Body of pancreas (tissue), 4 donors: ENCODE results near the gene MYOG. TPM values are rescaled to one million over a fixed set of nuclear protein-coding genes. Genes with fewer than 3 reads are reported as not detected.

ENCODE experiments used
- ATAC-seq: fragments of 150-250 bp; one replicate; pipeline ENCODE4 v1.9.1; 2016
- DNase-seq, 4 donors: peaks; one replicate each; pipeline ENCODE4 v3.0.0-alpha.2; 2019
- H3K27ac ChIP-seq, 4 donors: fragments of 200-600 bp; sonication (generic); 1 replicate in 3 of 4; 2 replicates in 1 of 4; pipeline versions ENCODE4 v1.5.1 to v1.6.1; 2016 to 2019; ENCODE audit warnings: mild to moderate bottlenecking in 1 of 4, mixed read lengths in 1 of 4, moderate library complexity in 1 of 4
- H3K27me3 ChIP-seq, 2 donors: fragments of 200-600 bp; sonication (generic); one replicate each; pipeline ENCODE4 v1.6.0; 2016; ENCODE audit warnings: mild to moderate bottlenecking in 1 of 2
- H3K36me3 ChIP-seq, 2 donors: fragments of 200-600 bp; sonication (generic); replicated peaks in 1 of 2; 2 replicates each; pipeline ENCODE4 v1.5.1; 2016; ENCODE audit warnings: low read depth in 2 of 2; ENCODE audit not compliant: insufficient read depth in 1 of 2
- H3K4me1 ChIP-seq: fragments of 200-600 bp; sonication (generic); one replicate; pipeline ENCODE4 v1.6.0; 2016
- H3K4me3 ChIP-seq, 2 donors: fragments of 200-600 bp; sonication (generic); 1 replicate in 1 of 2; 2 replicates in 1 of 2; pipeline ENCODE4 v1.5.1; 2016 to 2019
- H3K9me3 ChIP-seq, 3 donors: fragments of 200-600 bp; sonication (generic); 1 replicate in 2 of 3; 2 replicates in 1 of 3; pipeline ENCODE4 v1.5.1; 2016
- CTCF ChIP-seq, 7 experiments: fragments of 450-650 bp in 4 of 7; fragments of 200-600 bp in 3 of 7; sonication (generic) in 3 of 7; IDR thresholded peaks; one replicate each; pipeline ENCODE4 v1.5.1; 2016 to 2019; ENCODE audit warnings: antibody characterized with exemption in 7 of 7
- POLR2A ChIP-seq, 3 donors: fragments of 450-650 bp; IDR thresholded peaks; one replicate each; pipeline ENCODE4 v1.6.1; 2016; ENCODE audit warnings: antibody characterized with exemption in 3 of 3, mild to moderate bottlenecking in 2 of 3
- WGBS, 2 donors: methylation state at CpG; one replicate each; pipeline ENCODE4 v1.1.5; 2017; 5-methylcytosine and 5-hydroxymethylcytosine counted together
- intact Hi-C: fragments of 100-400 bp; cut with DNase I; formaldehyde crosslinking; loops from one replicate; pipeline ENCODE4 v1.15.1; 2023
- total RNA-seq, 2 donors: library from RNA; depleted of rRNA; stranded (reverse); fragments of >200 nt; gene quantifications; one replicate each; pipeline ENCODE4 v1.1.0, GENCODE V29; 2016

MYOG gene
- total RNA-seq, 2 donors from 2014 or later, result not detected

- intact Hi-C loops, result no loop called here
- H3K27me3 ChIP-seq, result no peaks in the 10 kb centered on the region
- no peak overlapping the region for H3K4me3 ChIP-seq
- H3K4me1 ChIP-seq, result peaks cover 29% of the 10 kb centered on the region
- TF ChIP-seq CTCF (IDR thresholded peaks at IDR 0.05), result no peak
- no peak for TF ChIP-seq POLR2A (IDR thresholded peaks at IDR 0.05)
- DNase-seq, result no peak
- no peak for ATAC-seq
- no peak overlapping the region for H3K27ac ChIP-seq
- no peaks in the 10 kb centered on the region for H3K36me3 ChIP-seq
- 78 to 80% methylated on average over 1 to 2 of the region's 2 CpGs for WGBS, 2 donors
- H3K9me3 ChIP-seq, result no peaks in the 10 kb centered on the region
Measured at GRCh38 chr1:203122159-203122558, 36.3 kb upstream of the MYOG start.

DNA sequence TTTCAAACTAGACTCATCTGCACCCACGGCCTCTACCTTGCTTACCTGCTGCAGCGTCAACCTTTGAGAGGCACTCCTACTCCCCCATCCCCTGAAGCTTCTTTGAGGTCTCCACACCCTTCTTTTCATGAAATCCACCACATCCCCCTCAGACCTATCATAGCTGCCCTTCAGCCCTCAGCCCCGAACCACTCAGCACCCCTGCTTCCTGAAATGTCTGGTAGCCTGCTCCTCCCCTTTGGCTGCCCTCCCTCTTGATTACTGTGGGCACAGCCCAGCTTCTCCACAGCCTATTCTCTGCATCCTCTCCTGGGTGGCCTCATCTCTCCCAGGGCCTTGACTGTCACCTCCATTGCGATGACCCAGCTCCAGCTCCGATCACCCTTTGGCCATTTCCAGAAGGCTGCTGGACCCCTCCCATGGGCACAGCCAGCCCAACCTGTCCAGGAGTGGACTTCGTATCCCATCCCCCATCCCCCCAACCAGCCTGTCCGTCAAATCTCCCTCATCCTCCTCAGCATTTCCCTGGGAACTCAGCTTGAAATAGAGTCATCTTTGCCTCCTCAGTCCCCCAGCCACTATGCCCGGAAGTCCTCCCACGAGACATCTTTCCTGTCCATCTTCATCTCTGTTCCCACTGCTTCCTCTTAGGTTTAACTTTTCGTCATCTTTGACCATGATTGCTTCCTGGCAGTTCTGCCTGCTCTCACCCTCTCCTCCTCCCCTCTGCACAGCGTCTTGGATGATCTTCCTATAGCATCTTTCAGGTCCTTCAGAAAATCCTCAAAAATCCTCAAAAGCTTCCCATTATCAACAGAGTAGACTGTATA, 35.6 kb upstream of the MYOG start:
- 60 to 62% methylated on average over 11 of the region's 11 CpGs for WGBS, 2 donors
- peaks cover 21% of the 10 kb centered on the region for H3K4me1 ChIP-seq
- no peaks in the 10 kb centered on the region for H3K9me3 ChIP-seq
- DNase-seq, result no peak
- TF ChIP-seq POLR2A (IDR thresholded peaks at IDR 0.05) (no peak), CTCF (IDR thresholded peaks at IDR 0.05) (no peak)
- H3K36me3 ChIP-seq, result no peaks in the 10 kb centered on the region
- no peaks in the 10 kb centered on the region for H3K27me3 ChIP-seq
- no peak overlapping the region for H3K27ac ChIP-seq
- no peak for ATAC-seq
- no peak overlapping the region for H3K4me3 ChIP-seq
- intact Hi-C loops, result no loop called here

- H3K27me3 ChIP-seq, result no peaks in the 10 kb centered on the region
- intact Hi-C loops, result no loop called here
Measured at GRCh38 chr1:203120325-203121153, 34.7 kb upstream of the MYOG start.

More at GRCh38 chr1:203120325-203121153, 34.7 kb upstream of the MYOG start:
- H3K36me3 ChIP-seq, result no peaks in the 10 kb centered on the region
- WGBS, 2 donors, result 58 to 69% methylated on average over 3 to 7 of the region's 7 CpGs
- H3K4me3 ChIP-seq, result no peak overlapping the region
- no peaks in the 10 kb centered on the region for H3K9me3 ChIP-seq
- no peak overlapping the region for H3K27ac ChIP-seq
- TF ChIP-seq CTCF (IDR thresholded peaks at IDR 0.05) (no peak), POLR2A (IDR thresholded peaks at IDR 0.05) (no peak)
- ATAC-seq (no peak), DNase-seq (no peak)
- peaks cover 14% of the 10 kb centered on the region for H3K4me1 ChIP-seq
